ENCODE results near the gene PROZ.

The PROZ gene

DNA sequence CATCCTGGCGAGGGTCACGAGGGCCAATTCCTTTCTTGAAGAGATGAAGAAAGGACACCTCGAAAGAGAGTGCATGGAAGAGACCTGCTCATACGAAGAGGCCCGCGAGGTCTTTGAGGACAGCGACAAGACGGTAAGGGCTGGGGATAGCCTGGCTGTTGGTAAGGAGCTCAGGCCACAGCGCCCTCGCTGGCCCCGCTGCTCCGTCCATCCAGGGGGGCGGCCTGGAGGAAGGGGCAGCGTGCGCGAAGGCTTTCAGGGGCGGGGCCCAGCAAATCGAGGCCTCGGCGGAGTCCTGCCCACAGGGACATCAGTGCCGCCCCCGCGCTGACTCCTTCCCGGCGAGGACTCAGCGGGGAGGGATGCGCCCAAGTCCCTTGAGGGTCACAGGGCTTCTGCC is 29.0 kb upstream of the PROZ start (continued):
- TF ChIP-seq GLI2 (tag by site-specific recombination; IDR thresholded peaks at IDR 0.05; ENCODE audit: borderline replicate concordance, low read depth) (no peak), ZNF132 (tag by site-specific recombination; IDR thresholded peaks at IDR 0.05; ENCODE audit: borderline replicate concordance) (no peak)

GRCh38 chr13:113129921-113130750 is 28.3 kb upstream of the PROZ start:
- CTCF ChIA-PET, result no interaction called here
- no peak for TF ChIP-seq ZNF670 (tag by site-specific recombination; IDR thresholded peaks at IDR 0.05; ENCODE audit: low read depth)
- TF ChIP-seq, protein P1, sequence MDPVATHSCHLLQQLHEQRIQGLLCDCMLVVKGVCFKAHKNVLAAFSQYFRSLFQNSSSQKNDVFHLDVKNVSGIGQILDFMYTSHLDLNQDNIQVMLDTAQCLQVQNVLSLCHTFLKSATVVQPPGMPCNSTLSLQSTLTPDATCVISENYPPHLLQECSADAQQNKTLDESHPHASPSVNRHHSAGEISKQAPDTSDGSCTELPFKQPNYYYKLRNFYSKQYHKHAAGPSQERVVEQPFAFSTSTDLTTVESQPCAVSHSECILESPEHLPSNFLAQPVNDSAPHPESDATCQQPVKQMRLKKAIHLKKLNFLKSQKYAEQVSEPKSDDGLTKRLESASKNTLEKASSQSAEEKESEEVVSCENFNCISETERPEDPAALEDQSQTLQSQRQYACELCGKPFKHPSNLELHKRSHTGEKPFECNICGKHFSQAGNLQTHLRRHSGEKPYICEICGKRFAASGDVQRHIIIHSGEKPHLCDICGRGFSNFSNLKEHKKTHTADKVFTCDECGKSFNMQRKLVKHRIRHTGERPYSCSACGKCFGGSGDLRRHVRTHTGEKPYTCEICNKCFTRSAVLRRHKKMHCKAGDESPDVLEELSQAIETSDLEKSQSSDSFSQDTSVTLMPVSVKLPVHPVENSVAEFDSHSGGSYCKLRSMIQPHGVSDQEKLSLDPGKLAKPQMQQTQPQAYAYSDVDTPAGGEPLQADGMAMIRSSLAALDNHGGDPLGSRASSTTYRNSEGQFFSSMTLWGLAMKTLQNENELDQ (tag by site-specific recombination; IDR thresholded peaks at IDR 0.05; ENCODE audit: low read depth), result no peak
- TF ChIP-seq PRDM6 (tag by site-specific recombination; IDR thresholded peaks at IDR 0.05), result no peak
- no peak for TF ChIP-seq ZFP3 (tag by site-specific recombination; IDR thresholded peaks at IDR 0.05; ENCODE audit: low read depth)
- Histone ChIP-seq H3K4me3 (ENCODE audit: low read depth, low read length) (no peak overlapping the region), H3K36me3 (ENCODE audit: control insufficient read depth in 2 of 2, insufficient read depth in 1 of 2, low read length in 2 of 2) (no peaks in the 10 kb centered on the region), H3K9me3 (ENCODE audit: control insufficient read depth, insufficient read depth, low read depth, low read length) (no peaks in the 10 kb centered on the region), H3K4me1 (ENCODE audit: control insufficient read depth, insufficient read depth, low read length) (no peaks in the 10 kb centered on the region), H3K27ac (ENCODE audit: extremely low read depth, low read depth, low read length) (no peak overlapping the region)
- POLR2A ChIA-PET, result no interaction called here

DNA sequence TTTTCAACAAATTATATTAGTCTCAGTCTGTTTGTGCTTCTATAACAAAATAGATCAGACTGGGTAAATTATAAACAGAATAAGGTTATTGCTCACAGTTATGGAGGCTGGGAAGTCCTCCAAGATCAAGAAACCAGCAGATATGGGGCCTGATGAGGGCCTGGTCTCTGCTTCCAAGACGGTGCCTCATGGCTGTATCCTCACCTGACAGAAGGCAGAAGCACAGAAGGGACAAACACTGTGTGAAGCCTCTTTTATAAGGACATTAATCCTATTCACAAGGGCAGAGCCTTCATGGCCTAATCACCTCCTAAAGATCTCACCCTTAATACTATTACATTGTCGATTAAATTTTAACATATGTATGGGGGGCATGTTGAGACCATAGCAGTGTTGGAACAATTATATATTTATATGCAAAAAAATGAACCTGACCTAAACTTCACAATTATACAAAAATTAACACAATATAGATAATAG is 23.1 kb upstream of the PROZ start:
- POLR2A ChIA-PET, result no interaction called here
- Histone ChIP-seq H3K4me3 (ENCODE audit: low read depth, low read length) (no peak overlapping the region), H3K36me3 (ENCODE audit: control insufficient read depth in 2 of 2, insufficient read depth in 1 of 2, low read length in 2 of 2) (no peaks in the 10 kb centered on the region), H3K9me3 (ENCODE audit: control insufficient read depth, insufficient read depth, low read depth, low read length) (no peaks in the 10 kb centered on the region), H3K27ac (ENCODE audit: extremely low read depth, low read depth, low read length) (no peak overlapping the region), H3K4me1 (ENCODE audit: control insufficient read depth, insufficient read depth, low read length) (no peaks in the 10 kb centered on the region)
- TF ChIP-seq ZSCAN16 (tag by site-specific recombination; IDR thresholded peaks at IDR 0.05), result no peak
- no peak for TF ChIP-seq ZNF174 (tag by site-specific recombination; IDR thresholded peaks at IDR 0.05)
- CTCF ChIA-PET, result no interaction called here

DNA sequence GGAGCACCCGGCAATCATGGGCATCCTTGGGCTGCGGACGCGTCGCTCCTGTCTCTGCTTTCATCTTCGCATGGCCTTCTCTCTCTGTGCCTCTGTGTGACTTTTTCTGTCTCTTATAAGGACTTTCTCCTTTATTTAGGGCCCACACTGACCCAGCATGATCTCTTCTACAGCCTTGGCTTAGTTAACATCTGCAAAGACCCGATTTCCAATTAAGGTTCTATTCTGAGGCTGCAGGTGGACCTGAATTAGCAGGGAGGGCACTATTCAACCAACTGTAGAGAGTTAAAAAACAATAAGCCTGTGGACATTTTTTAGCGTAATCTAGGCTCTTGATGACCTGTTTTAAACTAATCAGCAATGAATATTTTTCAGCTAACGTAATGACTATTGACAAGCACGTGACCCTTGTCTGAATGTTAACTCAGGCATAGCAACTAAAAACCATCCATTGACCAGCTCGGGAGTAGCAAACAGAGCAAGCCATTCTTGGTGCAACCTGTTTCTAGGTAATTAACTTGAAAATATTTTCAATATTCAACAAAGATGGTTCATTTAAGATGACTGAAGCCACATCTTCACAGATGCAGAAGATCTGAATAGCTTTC is 20.7 kb upstream of the PROZ start:
- ChIA-PET CTCF (no interaction called here), POLR2A (no interaction called here)
- Histone ChIP-seq H3K9me3 (ENCODE audit: control insufficient read depth, insufficient read depth, low read depth, low read length) (no peaks in the 10 kb centered on the region), H3K36me3 (ENCODE audit: control insufficient read depth in 2 of 2, insufficient read depth in 1 of 2, low read length in 2 of 2) (no peaks in the 10 kb centered on the region), H3K4me3 (ENCODE audit: low read depth, low read length) (no peak overlapping the region), H3K27ac (ENCODE audit: extremely low read depth, low read depth, low read length) (no peak overlapping the region), H3K4me1 (ENCODE audit: control insufficient read depth, insufficient read depth, low read length) (no peaks in the 10 kb centered on the region)
- TF ChIP-seq ZNF560 (tag by site-specific recombination; IDR thresholded peaks at IDR 0.05; ENCODE audit: borderline replicate concordance) (no peak), ZNF664 (tag by site-specific recombination; IDR thresholded peaks at IDR 0.05) (no peak), ZFP3 (tag by site-specific recombination; IDR thresholded peaks at IDR 0.05; ENCODE audit: low read depth) (no peak), ZNF169 (tag by site-specific recombination; IDR thresholded peaks at IDR 0.05) (no peak), ZNF658 (tag by site-specific recombination; IDR thresholded peaks at IDR 0.05) (no peak), MZF1 (tag by site-specific recombination; IDR thresholded peaks at IDR 0.05; ENCODE audit: borderline replicate concordance) (no peak), EGR2 (tag by site-specific recombination; IDR thresholded peaks at IDR 0.05; ENCODE audit: low read depth) (no peak), KLF1 (tag by site-specific recombination; IDR thresholded peaks at IDR 0.05) (no peak), SP7 (tag by site-specific recombination; IDR thresholded peaks at IDR 0.05) (no peak), ZNF514 (tag by site-specific recombination; IDR thresholded peaks at IDR 0.05) (no peak)
- TF ChIP-seq, protein P2, sequence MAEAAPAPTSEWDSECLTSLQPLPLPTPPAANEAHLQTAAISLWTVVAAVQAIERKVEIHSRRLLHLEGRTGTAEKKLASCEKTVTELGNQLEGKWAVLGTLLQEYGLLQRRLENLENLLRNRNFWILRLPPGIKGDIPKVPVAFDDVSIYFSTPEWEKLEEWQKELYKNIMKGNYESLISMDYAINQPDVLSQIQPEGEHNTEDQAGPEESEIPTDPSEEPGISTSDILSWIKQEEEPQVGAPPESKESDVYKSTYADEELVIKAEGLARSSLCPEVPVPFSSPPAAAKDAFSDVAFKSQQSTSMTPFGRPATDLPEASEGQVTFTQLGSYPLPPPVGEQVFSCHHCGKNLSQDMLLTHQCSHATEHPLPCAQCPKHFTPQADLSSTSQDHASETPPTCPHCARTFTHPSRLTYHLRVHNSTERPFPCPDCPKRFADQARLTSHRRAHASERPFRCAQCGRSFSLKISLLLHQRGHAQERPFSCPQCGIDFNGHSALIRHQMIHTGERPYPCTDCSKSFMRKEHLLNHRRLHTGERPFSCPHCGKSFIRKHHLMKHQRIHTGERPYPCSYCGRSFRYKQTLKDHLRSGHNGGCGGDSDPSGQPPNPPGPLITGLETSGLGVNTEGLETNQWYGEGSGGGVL (tag by site-specific recombination; IDR thresholded peaks at IDR 0.05), result no peak
- TF ChIP-seq, protein P3, sequence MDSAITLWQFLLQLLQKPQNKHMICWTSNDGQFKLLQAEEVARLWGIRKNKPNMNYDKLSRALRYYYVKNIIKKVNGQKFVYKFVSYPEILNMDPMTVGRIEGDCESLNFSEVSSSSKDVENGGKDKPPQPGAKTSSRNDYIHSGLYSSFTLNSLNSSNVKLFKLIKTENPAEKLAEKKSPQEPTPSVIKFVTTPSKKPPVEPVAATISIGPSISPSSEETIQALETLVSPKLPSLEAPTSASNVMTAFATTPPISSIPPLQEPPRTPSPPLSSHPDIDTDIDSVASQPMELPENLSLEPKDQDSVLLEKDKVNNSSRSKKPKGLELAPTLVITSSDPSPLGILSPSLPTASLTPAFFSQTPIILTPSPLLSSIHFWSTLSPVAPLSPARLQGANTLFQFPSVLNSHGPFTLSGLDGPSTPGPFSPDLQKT (IDR thresholded peaks at IDR 0.05; ENCODE audit: borderline replicate concordance, low read depth, low read length), result no peak
